AG09309 (cell line): ENCODE data around the gene WARS2.

ENCODE experiments used
- DNase-seq: peaks from one replicate; pipeline ENCODE4 v3.0.0-alpha.2; 2010; ENCODE audit warnings: low read depth
- H3K4me3 ChIP-seq: 2 replicates; pipeline ENCODE4 v1.5.1; 2011; ENCODE audit warnings: mild to moderate bottlenecking, low read depth, low read length, moderate library complexity; ENCODE audit not compliant: control insufficient read depth
- CTCF ChIP-seq: IDR thresholded peaks from 2 replicates; pipeline ENCODE4 v1.5.1; 2011; ENCODE audit warnings: mild to moderate bottlenecking, low read depth, low read length, inconsistent platforms; ENCODE audit not compliant: insufficient read depth, control insufficient read depth; ENCODE audit errors: missing control alignments

The WARS2 gene

DNA sequence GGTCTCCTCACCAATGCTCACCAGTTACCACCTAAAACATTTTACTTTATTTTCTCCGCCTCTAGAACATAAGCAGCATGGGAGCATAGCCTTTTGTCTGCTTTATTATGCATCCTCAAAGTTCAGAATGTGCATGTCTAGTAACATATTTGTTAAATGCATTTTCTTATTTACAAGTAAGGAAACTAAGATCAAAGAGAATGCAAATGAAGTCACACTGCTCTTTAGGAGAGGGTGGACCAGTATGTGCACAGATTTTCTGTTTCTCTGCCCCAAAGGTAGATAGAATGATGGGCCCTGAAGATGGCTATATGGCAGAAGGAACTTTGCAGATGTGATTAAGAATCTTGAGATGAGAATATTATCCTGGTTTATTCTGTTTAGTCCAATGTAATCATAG, 9.7 kb upstream of the WARS2 start:
- DNase-seq: no peak
- H3K4me3 ChIP-seq: no peak overlapping the region
- no peak for TF ChIP-seq CTCF

- no peak overlapping the region for H3K4me3 ChIP-seq
- no peak for TF ChIP-seq CTCF
- DNase-seq: no peak
These were observed 7.2 kb upstream of the WARS2 start for GRCh38 chr1:119147661-119148090.

DNA sequence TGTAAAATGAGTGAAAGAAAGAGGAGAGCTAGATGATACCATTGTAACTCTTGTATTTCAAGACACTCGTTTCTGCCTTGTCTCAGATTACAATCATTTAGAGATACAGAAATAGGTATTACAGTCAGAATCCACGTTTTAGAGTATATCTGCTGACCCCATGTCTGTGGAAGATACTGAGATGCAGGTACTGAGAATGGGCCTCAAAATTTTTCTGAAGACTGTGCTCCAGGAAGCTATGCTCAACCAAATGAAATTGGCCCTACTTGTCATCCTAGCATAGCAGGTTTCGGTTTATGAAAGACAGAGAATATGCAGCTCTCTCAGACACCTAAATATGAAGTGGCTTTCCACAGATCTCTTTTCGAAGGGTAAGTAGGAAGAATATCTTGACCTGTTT, 6.0 kb upstream of the WARS2 start:
- H3K4me3 ChIP-seq: no peak overlapping the region
- no peak for TF ChIP-seq CTCF
- DNase-seq: no peak

GRCh38 chr1:119144813-119145212, 4.4 kb upstream of the WARS2 start:
- no peak for TF ChIP-seq CTCF
- no peak for DNase-seq
- H3K4me3 ChIP-seq: no peak overlapping the region

DNA sequence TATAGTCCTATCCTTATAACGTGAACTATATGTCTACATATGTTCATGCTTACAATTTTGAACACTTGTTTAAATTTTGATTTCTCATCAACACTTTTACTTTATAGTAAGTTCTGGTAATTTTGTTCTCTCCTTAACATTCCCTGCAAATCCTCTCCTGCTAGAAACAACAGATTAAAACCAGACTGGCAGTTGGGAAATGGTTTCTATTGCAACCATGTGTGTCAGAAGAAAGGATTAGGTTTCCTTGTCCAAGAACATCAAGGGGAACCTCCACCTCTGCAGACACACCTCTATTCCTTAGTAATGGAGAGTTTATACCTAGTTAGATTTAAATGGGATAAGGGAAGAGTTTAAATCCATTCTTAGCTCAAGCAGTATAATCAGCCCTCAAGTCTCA, 3.3 kb upstream of the WARS2 start:
- TF ChIP-seq CTCF: no peak
- no peak overlapping the region for H3K4me3 ChIP-seq
- no peak for DNase-seq

DNA sequence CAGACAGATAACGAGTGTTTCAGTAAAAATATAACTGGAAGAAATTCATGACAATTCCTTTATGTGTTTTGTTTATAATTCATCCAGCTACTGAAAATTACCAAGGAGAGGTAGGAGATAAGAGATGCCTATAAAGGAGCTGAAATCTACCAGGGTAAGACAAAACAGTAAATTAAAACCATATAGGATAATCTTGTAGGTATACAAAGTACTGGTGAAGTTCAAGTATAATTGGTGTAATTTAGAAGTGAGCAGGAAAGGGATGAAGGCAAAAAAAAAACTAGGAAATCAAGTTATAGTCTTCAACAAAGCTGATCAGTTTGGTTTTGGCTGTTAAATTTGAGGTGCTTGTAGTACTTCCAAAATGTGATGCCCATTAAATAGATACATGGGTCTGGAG, 1.2 kb upstream of the WARS2 start:
- no peak for DNase-seq
- TF ChIP-seq CTCF: no peak
- no peak overlapping the region for H3K4me3 ChIP-seq

- TF ChIP-seq CTCF: peak; percentile 44
- no peak for DNase-seq
- peak overlapping the region; percentile 58 for H3K4me3 ChIP-seq
These were observed 569 bp upstream of the WARS2 start for GRCh38 chr1:119141020-119141424.
